CD4-positive, alpha-beta T cell treated with Interleukin-4 for 1 hour (primary cell): Measurements from ENCODE around the gene RSRC1.
"Not testable (repeated sequence)": the region's sequence is repeated elsewhere in the genome, so short reads cannot be mapped to it uniquely, and the experiment has no call there.

Source experiments
- DNase-seq, 2 donors: peaks; one replicate each; pipeline ENCODE4 v3.0.0-alpha.2; 2020 to 2022

The RSRC1 gene

DNA sequence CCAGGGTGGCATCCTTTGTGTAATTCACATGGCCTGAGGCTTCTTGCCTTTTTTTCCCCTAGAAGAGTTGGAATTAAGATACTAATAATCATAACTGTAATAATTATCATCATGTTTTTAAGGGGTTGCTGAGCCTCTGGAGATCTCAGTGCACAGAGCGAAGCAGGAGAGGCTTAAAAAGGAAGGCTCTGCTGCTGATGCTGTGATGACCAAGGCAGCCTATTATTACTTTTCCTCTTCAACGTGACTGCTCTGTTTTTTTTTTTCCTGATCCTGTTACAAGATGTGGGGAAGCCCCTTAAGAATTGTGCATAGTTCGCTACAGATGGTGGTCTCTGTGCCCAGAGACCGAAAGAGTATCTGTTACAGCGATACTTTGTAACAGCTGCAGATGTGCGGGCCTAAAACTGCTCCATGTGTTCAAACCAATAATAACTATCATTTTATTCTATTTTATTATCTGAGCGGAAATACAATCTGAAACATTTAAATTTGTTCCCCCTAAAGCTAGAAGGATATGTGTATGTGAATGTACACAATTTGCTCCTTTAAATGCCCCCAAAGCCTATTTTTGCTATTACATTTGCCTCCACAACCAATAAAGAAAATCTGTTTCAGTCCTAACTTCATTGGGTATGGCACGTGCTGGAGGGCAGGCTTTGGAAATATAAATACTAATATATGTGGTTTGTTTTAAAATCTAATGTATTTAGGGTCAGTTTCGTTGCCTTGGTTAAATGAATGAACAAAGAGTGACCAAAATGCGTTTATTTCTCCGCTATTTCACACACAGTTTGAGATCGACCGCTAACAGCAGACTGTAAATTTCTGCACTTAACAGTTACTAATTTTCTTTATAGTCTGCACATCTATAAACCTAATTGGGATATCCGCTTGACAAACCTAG, 8.3 kb upstream of the RSRC1 start:
- DNase-seq, result no peak

DNA sequence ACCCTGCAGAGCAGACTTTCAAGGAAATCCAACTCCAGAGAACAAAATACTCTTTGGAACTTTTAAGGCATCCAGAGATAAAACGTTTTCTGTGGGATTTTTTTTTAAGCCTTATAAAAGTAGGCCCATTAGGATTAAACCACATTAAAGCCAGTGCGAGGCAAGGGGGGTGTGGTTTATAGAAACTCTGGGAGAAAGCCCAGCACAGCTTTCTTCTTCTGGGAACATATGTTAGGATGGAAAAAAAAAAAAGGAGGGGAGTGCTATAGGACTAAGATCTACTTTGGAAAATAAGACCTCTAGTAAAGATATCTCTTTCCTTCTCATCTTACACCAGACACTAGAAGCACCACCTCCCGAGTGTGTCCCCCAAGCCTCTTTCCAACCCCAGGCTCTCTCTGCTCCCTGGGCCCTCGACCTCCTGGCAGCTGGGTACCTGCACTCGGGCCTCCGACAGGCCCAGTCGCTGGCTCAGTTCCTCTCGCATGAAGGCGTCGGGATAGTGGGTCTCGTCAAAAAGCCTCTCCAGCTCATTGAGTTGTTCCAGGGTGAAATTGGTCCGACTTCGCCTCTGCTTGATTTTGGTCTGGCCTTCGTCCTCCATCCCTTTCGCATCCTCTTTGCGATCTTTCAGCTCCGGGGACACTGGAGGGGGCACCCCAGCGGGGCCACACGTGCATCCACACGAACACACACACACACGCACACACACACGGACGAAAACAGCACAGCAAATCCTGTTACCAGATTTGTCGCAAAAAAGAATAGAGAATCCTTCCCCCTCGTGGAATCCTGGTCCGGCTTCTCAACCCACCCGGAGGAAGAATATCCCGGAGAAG, 7.4 kb upstream of the RSRC1 start:
- no peak for DNase-seq

DNA sequence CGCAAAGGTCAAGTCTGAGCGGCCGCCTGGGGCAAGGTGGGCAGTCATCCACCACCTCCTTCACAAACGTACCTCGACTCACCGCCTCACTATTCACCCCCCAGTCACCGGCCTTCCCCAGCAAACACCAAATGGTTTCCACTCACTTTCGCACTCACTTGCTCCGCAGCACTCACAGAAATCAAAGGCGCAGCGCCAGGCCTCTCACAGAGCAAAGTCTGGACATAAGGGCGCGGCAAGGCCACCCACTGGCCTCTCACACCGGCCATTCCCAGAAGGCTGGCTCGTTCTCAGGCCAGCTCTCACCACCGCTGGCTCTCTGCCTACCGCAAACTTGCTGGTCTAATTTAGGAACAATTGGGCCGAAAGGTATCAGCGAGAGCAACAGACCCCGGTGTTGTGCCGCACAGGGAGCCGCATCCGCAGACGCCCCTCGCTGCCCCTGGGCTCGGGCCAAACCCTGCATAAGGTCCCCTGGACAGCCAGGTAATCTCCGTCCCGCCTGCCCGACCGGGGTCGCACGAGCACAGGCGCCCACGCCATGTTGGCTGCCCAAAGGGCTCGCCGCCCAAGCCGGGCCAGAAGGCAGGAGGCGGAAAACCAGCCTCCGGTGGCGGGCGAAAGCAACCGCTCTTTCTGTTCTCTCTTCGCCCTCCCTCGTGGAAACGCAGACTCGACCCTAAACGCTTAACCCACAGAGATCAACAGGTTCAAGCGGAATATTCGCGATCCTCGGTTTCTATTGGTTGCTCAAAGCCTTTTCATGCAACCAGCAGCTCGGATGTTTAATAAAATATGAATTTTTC, 6.6 kb upstream of the RSRC1 start:
- no peak for DNase-seq

DNA sequence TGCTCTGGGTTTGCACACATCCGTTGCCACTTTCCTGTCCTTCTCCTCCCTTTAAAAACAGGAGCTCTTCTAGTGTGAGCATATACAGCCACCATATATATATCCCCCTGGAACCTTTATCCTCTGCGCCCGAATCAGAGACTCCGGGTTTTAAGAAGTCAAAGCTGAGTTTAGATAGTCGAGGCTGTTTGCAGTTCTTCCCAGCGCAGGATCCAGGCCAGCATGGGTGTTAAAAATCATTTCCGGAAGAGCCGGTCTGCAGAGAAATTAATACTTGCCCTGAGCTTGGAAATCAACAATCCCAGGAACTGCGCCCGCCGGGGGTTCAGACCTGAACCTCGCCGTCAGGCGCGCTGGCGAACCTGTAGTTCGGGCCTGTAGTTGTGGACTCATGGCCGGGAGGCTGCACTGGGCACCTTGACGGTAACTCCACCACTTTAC, 6.0 kb upstream of the RSRC1 start:
- DNase-seq, result no peak

DNA sequence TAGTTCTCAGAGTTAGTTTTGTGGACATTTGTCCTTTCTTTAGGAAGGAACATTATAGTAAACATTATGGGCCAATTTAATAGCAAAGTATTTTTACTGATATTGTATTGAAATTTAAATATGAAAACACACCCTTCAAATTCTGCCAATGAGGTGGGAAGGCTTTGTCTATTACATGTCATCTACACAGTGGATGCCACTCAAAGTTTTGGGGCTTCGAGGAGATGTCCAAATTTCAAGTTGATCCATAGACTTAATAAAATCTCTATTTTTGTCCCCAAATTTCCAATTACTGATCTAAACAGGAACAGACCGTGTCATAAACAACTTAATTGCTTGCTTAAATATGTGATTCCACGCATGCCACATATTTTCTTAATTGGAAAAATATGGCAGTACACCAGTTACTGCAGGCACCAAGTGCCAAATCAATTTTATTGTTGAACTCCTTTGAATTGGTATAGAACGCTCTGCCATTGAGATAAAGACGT, 5.4 kb upstream of the RSRC1 start:
- no peak for DNase-seq

DNA sequence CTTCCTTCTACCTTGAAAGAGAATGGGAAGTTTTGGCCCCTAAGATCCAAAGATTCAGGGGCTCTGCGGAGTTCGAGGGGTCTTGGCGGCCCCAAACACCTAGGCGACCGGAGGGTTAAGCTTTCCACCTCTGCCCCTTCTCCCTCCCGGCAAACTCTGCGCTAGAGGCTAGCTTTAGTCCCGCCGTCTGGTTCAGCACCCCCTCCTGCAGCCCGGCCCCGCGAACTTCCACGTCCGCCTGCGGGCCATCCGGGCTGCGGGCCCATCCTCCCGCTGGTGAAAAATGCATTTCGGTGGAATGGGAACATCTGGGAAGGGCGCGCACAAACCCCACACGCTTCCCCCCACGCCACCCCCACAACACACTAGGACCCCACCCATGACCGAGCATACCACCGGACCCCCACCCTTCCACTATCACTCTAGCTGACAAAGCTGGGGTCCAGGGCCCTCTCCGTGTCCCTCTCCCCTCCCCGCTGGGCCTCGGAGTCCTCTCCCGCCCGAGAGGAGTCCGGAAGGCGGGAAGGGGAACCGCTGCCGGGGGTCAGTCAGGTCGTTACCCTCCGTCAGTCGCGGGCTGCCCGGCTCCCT, 4.7 kb upstream of the RSRC1 start:
- DNase-seq, result no peak

DNA sequence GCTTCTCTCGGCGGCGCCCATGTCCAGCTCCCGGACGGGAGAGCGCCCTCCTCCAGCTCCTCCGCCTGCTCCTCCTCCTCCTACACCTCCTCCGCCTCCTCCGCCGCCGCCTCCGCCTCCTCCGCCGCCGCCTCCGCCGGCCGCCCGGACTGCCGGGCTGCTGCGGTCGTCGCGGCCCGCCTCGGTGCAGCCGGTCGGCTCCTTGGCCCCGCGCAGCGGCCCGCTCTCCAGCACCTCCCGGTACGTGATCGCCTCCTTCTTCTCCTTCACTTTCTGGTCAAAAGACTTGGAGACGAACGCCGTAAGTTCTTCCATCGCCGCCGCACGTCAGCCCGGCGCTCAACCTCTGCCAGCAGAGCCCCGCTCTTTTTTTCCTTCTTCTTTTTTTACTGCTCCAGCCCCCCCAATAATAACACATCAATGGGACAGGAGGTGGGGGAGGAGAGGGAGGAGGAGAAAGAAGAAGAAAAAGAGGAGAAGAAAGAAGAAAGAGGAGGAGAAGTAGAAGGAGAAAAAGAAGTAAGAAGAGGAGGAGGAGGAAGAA, 4.1 kb upstream of the RSRC1 start:
- DNase-seq, result no peak

DNA sequence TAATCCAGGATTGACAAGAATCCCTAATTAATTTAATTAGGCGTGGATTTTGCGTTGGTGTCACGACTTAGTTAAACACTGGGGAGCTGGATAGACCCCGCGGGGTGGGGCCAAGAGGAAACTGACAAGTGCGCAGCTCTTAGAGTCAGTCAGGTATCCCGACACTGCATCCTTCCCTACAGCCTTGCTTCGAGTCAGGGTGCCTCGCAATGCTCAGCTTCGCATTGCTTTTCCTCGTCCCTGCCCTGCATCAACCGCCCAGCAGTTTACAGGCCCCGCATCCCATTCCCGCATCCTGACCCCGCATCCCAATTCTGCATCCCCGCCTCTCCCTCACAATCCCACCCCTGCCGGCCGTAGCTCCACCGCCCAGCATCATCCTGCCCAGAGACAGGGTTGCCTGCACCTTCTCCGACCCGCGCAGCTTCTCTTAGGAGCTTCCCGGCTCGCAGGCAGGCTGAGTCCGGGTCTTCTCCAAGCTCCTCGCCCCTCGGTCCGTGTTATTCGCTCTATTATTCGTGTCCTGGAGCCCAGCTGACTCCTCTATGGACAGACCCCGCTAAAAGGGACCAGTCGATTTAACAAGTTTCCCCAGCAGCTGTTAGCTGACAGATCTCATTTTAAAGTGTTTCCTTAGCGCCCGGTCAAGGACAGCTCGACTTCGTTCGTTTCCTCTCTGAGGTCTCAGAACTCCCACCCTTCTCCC, 3.0 kb upstream of the RSRC1 start:
- no peak for DNase-seq

DNA sequence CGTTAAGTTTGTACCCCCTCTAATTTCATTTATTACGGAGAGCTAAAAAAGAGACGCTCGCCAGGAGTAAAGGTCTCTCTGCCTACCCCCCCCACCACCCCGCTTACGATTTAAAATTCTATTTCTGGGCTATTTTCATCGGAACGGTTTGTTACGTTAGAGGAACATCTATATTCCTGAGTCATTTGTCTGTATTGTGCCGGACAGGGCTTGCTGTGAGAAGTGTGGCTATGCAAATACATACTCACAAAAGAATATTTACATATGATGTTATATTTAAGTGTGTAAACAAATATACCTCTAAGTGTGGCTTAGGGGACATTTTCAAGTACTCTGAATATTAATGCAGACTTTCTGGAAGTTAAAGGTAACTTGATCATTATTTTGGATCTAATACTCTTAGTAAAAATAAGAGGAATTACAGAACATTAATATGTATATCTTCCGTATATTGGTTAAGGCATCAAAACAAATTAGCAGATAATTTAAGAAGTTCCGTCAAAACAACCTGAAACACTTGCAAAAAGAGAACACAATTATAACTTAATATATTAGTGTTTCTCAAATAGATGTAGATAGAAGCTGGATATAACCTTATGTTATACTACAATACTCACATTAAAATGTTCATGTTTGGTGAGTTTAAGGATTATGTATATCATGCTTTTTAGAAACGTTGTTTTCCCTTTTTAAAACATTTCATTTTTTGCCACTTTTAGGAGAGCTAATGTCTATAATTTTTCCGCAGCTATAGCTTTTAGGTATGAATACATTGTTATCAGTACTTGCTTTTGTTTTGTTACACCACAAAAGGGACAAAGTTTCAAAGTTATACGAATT, 2.1 kb upstream of the RSRC1 start:
- no peak for DNase-seq

DNA sequence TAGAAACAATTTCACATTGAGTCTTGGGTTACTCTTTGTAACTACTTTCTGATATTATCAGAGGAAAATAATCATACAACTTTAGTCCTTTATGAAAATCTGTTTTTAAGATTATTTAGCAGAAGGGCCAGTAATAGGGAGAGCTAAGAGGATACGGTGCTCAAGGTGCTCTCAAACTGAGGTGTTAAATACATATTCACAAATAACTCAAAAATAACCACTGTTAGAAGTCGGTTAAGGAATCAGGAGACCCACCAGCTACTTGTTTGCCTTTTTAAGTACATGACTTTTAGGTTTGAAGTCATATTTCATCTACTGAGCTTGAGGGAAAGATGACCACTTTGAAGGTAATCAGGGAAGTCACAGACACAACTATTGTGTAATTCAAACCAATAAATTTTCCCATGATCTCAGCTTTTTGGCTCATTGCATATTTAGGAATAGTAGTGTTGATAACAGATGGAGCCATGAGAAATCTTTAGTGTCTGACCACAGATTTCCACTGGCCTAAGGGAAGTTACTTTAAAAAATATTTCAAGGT, 1.4 kb upstream of the RSRC1 start:
- DNase-seq, result no peak

DNA sequence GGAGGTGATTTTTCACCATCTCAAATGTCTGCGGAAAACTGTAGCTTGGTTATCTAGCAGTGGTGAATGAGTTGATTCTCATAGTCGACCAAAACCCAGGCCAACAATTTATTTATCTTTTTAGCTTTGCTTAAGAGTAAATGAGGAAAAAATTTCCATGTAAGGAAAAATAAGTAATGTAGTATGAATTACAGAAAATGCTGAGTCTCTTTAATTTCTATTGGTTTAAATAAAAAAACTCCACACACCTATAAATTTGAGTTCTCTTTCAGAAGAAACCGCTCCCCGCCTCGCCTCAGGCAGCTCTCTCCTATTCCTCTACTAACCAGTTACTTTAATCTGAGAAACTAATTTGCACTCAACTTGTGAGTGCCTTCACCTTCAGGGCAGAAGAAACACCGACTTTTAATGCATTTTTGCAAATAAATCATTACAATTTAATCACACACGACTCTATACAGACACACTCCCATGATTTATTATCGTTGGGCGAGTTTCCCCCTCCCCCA, 540 bp upstream of the RSRC1 start:
- no peak for DNase-seq

DNA sequence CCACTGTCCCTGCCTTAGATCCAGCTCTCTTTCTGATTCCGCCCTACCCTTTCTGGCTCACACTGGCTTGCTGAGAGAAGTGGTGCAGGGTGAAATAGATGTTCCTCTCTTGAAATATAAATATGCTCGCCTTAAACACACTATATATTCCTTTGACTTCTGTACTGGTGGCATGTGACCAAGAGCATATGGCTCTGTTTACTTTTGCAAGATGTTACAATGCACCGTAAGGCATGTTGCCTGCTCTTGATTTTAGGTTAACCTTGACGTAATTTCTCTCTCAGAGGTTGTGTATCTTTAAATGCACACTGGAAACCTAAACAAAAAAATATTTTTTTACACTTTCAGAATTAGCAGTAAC, 749 bp downstream of the RSRC1 start:
- no peak for DNase-seq

DNA sequence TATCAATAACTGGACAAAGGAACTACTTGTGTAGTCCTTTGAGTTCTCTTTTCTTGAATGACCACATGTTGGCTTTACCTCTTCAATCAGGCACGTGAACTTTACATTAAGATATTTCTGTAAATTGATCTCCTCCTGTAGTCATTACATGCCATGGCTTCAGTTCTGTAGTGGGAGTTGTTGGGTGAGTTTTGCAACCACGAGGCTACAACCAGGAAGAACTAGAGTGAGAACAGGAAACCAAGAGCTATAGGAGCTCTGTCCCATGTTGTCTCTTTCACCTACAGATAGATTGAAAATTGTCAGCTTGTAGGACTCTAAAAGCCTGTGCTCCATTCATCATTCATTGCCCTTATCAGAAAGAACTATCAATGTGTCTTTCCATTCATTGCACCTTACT, 2.0 kb downstream of the RSRC1 start:
- no peak for DNase-seq

DNA sequence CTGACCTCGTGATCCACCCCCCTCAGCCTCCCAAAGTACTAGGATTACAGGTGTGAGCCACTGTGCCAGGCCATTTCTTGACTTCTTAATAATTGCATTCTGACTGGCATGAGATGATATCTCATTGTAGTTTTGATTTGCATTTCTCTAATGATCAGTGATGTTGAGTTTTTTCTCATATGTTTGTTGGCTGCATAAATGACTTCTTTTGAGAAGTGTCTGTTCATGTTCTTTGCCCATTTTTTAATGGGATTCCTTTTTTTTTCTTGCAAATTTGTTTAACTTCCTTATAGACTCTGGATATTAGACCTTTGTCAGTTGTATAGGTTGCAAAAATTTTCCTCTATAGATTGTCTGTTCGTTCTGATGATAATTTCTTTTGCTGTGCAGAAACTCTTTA, 3.7 kb downstream of the RSRC1 start:
- DNase-seq, result not testable (repeated sequence)

DNA sequence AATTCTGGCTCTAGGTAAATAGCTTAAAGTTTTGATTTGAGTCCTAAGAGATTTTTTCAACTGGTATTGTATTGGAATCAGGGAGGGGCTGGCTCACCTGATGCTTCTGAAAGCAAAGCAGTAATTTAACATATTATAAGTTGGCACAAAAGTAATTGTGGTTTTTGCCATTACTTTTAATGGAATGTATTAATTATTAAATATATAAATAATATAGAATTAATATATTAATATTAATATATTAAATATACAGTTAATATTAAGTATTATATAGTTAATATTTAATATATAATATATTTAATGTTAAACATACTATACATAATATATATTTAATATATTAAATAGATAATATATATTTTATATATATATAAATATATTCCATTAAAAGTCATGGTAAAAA, 10.4 kb downstream of the RSRC1 start:
- no peak for DNase-seq

DNA sequence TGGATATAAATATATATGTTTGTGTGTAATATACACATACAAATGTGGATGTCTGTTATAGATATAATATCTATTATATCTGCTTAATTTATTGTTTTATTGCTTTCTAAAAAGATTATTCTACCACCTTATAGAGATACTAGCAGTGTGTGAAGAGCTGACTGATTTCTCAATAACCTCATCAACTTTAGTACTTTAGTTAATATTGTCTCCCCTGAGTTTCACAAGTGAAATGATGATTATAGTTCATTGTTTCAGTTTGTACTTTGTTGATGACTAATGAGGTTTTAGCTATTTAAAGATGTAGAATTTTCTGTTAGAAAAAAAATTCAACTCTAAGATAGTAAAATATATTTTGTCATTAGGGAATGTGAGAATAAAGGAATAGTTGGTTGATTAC, 11.4 kb downstream of the RSRC1 start:
- DNase-seq, result no peak

DNA sequence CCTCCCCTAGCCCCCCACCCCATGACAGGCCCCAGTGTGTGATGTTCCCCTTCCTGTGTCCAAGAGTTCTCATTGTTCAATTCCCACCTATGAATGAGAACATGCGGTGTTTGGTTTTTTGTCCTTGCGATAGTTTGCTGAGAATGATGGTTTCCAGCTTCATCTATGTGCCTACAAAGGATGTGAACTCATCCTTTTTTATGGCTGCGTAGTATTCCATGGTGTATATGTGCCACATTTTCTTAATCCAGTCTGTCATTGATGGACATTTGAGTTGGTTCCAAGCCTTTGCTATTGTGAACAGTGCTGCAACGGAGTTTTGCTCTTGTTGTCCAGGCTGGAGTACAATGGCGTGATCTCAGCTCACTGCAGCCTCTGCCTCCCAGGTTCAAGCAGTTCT, 12.8 kb downstream of the RSRC1 start:
- not testable (repeated sequence) for DNase-seq

DNA sequence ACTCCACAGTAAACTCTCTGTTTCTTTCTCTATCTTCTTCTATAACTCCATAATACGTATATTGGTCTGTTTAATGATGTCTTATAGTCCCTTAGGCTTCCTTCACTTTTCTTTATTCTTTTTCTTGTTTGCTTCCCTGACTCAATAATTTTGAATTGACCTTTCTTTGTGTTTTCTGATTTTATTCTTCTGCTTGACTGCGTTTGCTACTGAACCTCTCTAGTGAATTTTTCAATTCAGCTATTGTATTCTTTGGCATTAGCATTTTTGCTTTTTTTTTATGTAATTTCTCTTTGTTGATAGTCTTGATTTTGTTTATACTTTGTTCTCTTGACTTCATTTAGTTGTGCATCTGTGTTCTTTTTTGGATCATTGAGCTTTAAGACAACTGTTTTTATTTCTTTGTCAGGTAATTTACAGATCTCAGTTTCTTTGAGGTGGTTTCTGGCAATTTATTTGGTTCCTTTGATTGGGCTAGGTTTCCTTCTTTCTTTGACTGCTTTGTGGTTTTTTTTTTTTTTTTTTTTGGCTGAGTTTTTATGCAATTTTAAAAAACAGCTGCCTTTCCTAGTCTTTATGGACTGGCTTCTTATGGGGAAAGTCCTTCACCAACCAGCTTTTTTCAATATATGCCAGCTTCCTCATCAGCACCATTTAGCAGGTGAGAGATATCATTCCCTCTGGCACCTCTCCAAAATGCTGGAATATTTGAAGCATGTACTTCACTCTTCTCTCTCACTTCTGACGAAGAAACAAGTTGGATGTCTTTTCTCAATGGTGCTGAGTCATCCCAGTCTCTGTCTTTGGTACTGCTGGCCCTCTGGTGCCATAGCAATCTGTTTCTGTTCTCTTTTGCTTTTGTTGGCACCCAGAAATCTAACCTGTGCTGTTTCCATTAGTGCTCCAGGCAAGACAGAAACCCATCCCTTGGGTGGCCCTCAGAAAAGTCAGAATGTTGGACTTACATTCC, 17.6 kb downstream of the RSRC1 start:
- DNase-seq, result no peak

DNA sequence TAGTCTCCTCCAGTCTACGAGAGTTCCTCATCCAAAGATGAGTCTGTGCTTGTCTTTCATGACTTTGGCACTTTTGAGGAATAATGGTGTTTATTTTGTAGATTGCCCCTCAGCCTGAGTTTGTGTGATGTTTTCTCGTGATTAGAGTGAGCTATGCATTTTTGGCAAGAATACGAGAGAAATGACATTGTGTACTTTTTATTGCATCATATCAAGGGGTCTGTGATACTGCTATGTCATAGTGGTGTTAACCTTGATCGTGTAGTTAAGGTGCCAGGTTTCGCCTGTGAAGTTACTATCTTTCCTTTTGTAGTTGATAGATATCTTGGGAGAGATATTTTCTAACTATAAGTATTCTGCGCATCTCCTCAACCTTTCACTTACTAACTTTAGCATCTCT, 18.9 kb downstream of the RSRC1 start:
- no peak for DNase-seq
